NCI-H2081 treated with DMSO at 0.1 percent for 48 hours (cell line): Measurements from ENCODE around the gene DDTL.
"Not testable (repeated sequence)": the region's sequence is repeated elsewhere in the genome, so short reads cannot be mapped to it uniquely, and the experiment has no call there.

Experiments
- DNase-seq: peaks from one replicate; lab custom pipeline; 2025; lab: John Stamatoyannopoulos, UW

DDTL gene

GRCh38 chr22:23966568-23966967 lies at the start of gene DDTL:
TSS of gene DDTL (plus strand) at chr22:23966888. CDS start at chr22:23966915, 27 bp downstream.
- not testable (repeated sequence) for DNase-seq

GRCh38 chr22:23920267-23920611 lies 46.4 kb upstream of the DDTL start:
- not testable (repeated sequence) for DNase-seq

GRCh38 chr22:23921586-23922201 lies 45.0 kb upstream of the DDTL start:
- DNase-seq: not testable (repeated sequence)

GRCh38 chr22:23922921-23923320 lies 43.8 kb upstream of the DDTL start:
- no peak for DNase-seq

GRCh38 chr22:23925020-23925606 lies 41.6 kb upstream of the DDTL start:
- no peak for DNase-seq

- DNase-seq: no peak
Measured at GRCh38 chr22:23926561-23926960, 40.1 kb upstream of the DDTL start.

GRCh38 chr22:23938328-23939016 lies 28.2 kb upstream of the DDTL start:
- no peak for DNase-seq

- no peak for DNase-seq
Measured at GRCh38 chr22:23939017-23939357, 27.7 kb upstream of the DDTL start.

- DNase-seq: not testable (repeated sequence)
Measured at GRCh38 chr22:23940166-23940565, 26.5 kb upstream of the DDTL start.

GRCh38 chr22:23947391-23947790 lies 19.3 kb upstream of the DDTL start:
- DNase-seq: not testable (repeated sequence)

- not testable (repeated sequence) for DNase-seq
Measured at GRCh38 chr22:23949764-23950163, 16.9 kb upstream of the DDTL start.

- DNase-seq: not testable (repeated sequence)
Measured at GRCh38 chr22:23951383-23951782, 15.3 kb upstream of the DDTL start.

- not testable (repeated sequence) for DNase-seq
Measured at GRCh38 chr22:23952794-23953405, 13.8 kb upstream of the DDTL start.

- not testable (repeated sequence) for DNase-seq
Measured at GRCh38 chr22:23953485-23953884, 13.2 kb upstream of the DDTL start.

- DNase-seq: not testable (repeated sequence)
Measured at GRCh38 chr22:23954193-23954990, 12.3 kb upstream of the DDTL start.

GRCh38 chr22:23954991-23955305 lies 11.7 kb upstream of the DDTL start:
- DNase-seq: not testable (repeated sequence)

GRCh38 chr22:23955886-23956285 lies 10.8 kb upstream of the DDTL start:
- not testable (repeated sequence) for DNase-seq

- DNase-seq: not testable (repeated sequence)
Measured at GRCh38 chr22:23956301-23956900, 10.3 kb upstream of the DDTL start.

- not testable (repeated sequence) for DNase-seq
Measured at GRCh38 chr22:23961084-23961771, 5.5 kb upstream of the DDTL start, which contains the start of gene GSTT2B. TSS of gene GSTT2B (minus strand) at chr22:23961195. CDS start at chr22:23961131, 64 bp downstream.

GRCh38 chr22:23966094-23966493 lies 594 bp upstream of the DDTL start:
- not testable (repeated sequence) for DNase-seq

- DNase-seq: no peak
Measured at GRCh38 chr22:23969071-23969470, 2.4 kb downstream of the DDTL start.
